Measurements from ENCODE around the gene CDH9.

DNA sequence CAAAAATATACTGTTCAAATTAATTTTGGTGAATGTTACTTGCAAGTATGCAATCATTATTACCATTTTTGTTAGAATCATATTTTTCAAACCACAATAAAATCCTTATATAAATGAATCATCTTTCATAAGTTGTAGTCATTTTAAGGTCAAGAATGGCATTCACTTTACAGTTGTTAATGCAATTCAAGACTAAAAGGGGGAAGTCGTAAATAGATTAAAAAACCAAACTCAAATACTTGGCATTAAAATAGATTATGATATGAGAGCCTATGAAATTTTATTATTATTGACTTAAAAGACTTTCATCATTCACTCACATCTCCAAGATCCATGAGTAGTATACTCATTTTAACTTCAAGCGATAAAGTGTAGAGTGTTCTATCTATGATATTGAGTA lies 11.6 kb downstream of the CDH9 start:
- no peak for TF ChIP-seq CTCF (IDR thresholded peaks at IDR 0.05)
- TF ChIP-seq EZH2 (IDR thresholded peaks at IDR 0.05; ENCODE audit: borderline replicate concordance, insufficient read depth, low read depth, low read length, poor library complexity, severe bottlenecking), result no peak
